K562 (cell line): ENCODE results near the gene PDZK1IP1.

Experiments
- ARHGAP35 ChIP-seq: fragments of 450-650 bp; IDR thresholded peaks from 2 replicates; pipeline ENCODE4 v1.6.1; 2018; ENCODE audit not compliant: partially characterized antibody
- ZNF639 ChIP-seq, 2 experiments: fragments of 200-800 bp in 1 of 2; sonication (Bioruptor generic) in 1 of 2; sonication (generic) in 1 of 2; formaldehyde crosslinking in 1 of 2; IDR thresholded peaks in 1 of 2; conservative IDR thresholded peaks in 1 of 2; 2 replicates each; pipeline versions ENCODE4 v1.5.0 to v1.6.1; 2016 to 2020; ENCODE audit warnings: missing compliant biosample characterization in 1 of 2, missing genetic modification characterization in 1 of 2, missing genetic modification reagents in 1 of 2

GRCh38 chr1:47209725-47210325 lies 20.0 kb upstream of the PDZK1IP1 start:
- no peak for TF ChIP-seq ZNF639 (CRISPR knock-in tag; conservative IDR thresholded peaks at IDR 0.05 in 1 of 2, IDR thresholded peaks at IDR 0.05 in 1 of 2)
- TF ChIP-seq ARHGAP35: no peak
